ENCODE data around the gene WIPI1. TPM values are rescaled to one million over a fixed set of nuclear protein-coding genes. Genes with fewer than 3 reads are reported as not detected.

The WIPI1 gene
- total RNA-seq, 3 donors from 2014 or later (not counting 1 experiment from before 2014, with no cell fraction given): 29.0 to 41.4 (median 32.0) TPM

GRCh38 chr17:68429881-68430280 lies 27.4 kb downstream of the WIPI1 start:
- Histone ChIP-seq H3K27me3 (ENCODE audit: control insufficient read depth, insufficient read depth, low read length) (no peaks in the 10 kb centered on the region), H3K4me1 (ENCODE audit: control insufficient read depth, insufficient read depth, low read length) (no peaks in the 10 kb centered on the region), H3K27ac (ENCODE audit: low read length) (no peak overlapping the region), H3K36me3 (ENCODE audit: control insufficient read depth, insufficient read depth, low read length) (peaks cover 69% of the 10 kb centered on the region), H3K9me3 (ENCODE audit: control insufficient read depth, insufficient read depth, low read length) (no peaks in the 10 kb centered on the region), H3K4me3 (ENCODE audit: low read length) (no peak overlapping the region)
- WGBS (ENCODE audit: insufficient coverage): 99% methylated on average over 11 of the region's 11 CpGs
- Mint-ChIP-seq H3K27me3 (ENCODE audit: low read depth in 2 of 2) (no peaks in the 10 kb centered on the region), H3K4me3 (no peak overlapping the region), H3K4me1 (peaks cover 0 to 7% of the 10 kb centered on the region in 2 donors), H3K9me3 (no peaks in the 10 kb centered on the region), H3K27ac (no peak overlapping the region), H3K36me3 (peaks cover 17% of the 10 kb centered on the region)
- no peak for ATAC-seq
- intact Hi-C loops (cut with micrococcal nuclease): loop anchor here (10.0 kb wide), 1 partner anchor 135 kb away; the partner anchor contains the start of genes ARSG and SLC16A6
- TF ChIP-seq CTCF (IDR thresholded peaks at IDR 0.05): no peak
- DNase-seq: no peak

- WGBS (ENCODE audit: insufficient coverage): 96% methylated on average over 14 of the region's 14 CpGs
- Mint-ChIP-seq H3K27me3 (ENCODE audit: low read depth in 2 of 2) (no peaks in the 10 kb centered on the region), H3K4me3 (no peak overlapping the region), H3K4me1 (peaks cover 0 to 7% of the 10 kb centered on the region in 2 donors), H3K36me3 (peaks cover 17% of the 10 kb centered on the region), H3K27ac (no peak overlapping the region), H3K9me3 (no peaks in the 10 kb centered on the region)
- ATAC-seq (no peak), DNase-seq (no peak)
- Histone ChIP-seq H3K27me3 (ENCODE audit: control insufficient read depth, insufficient read depth, low read length) (no peaks in the 10 kb centered on the region), H3K4me3 (ENCODE audit: low read length) (no peak overlapping the region), H3K9me3 (ENCODE audit: control insufficient read depth, insufficient read depth, low read length) (no peaks in the 10 kb centered on the region), H3K36me3 (ENCODE audit: control insufficient read depth, insufficient read depth, low read length) (peaks cover 67% of the 10 kb centered on the region), H3K27ac (ENCODE audit: low read length) (no peak overlapping the region), H3K4me1 (ENCODE audit: control insufficient read depth, insufficient read depth, low read length) (no peaks in the 10 kb centered on the region)
- TF ChIP-seq CTCF (IDR thresholded peaks at IDR 0.05): no peak
- intact Hi-C loops (cut with micrococcal nuclease): no loop called here
Observed at GRCh38 chr17:68428498-68429172, 28.7 kb downstream of the WIPI1 start.

- peaks cover 8% of the 10 kb centered on the region for H3K36me3 Mint-ChIP-seq
Observed at GRCh38 chr17:68427575-68427974, 29.7 kb downstream of the WIPI1 start.

More at GRCh38 chr17:68427575-68427974, 29.7 kb downstream of the WIPI1 start:
- no peak for TF ChIP-seq CTCF (IDR thresholded peaks at IDR 0.05)
- WGBS (ENCODE audit: insufficient coverage): 94% methylated on average over 7 of the region's 7 CpGs
- Mint-ChIP-seq H3K4me3 (no peak overlapping the region), H3K27me3 (ENCODE audit: low read depth in 2 of 2) (no peaks in the 10 kb centered on the region), H3K4me1 (peaks cover 0 to 7% of the 10 kb centered on the region in 2 donors), H3K27ac (peak overlapping the region; percentile 20 to 36), H3K9me3 (no peaks in the 10 kb centered on the region)
- no peak for ATAC-seq
- H3K36me3 ChIP-seq (ENCODE audit: control insufficient read depth, insufficient read depth, low read length): peaks cover 69% of the 10 kb centered on the region
- DNase-seq: no peak
- H3K27me3 ChIP-seq (ENCODE audit: control insufficient read depth, insufficient read depth, low read length): no peaks in the 10 kb centered on the region
- H3K4me3 ChIP-seq (ENCODE audit: low read length): no peak overlapping the region
- H3K9me3 ChIP-seq (ENCODE audit: control insufficient read depth, insufficient read depth, low read length): no peaks in the 10 kb centered on the region
- no peaks in the 10 kb centered on the region for H3K4me1 ChIP-seq (ENCODE audit: control insufficient read depth, insufficient read depth, low read length)
- no peak overlapping the region for H3K27ac ChIP-seq (ENCODE audit: low read length)
- intact Hi-C loops (cut with micrococcal nuclease): no loop called here
